ENCODE measurements around the gene EMID1. TPM values are rescaled to one million over a fixed set of nuclear protein-coding genes. Genes with fewer than 3 reads are reported as not detected.
A peak's percentile ranks its signal among the peaks of the same experiment; 100 is the strongest.

The EMID1 gene
- total RNA-seq, 1 experiment from 2014 or later: 9.6 TPM

- H3K27me3 ChIP-seq (ENCODE audit: insufficient read depth, low read length): no peaks in the 10 kb centered on the region
- H3K9me3 ChIP-seq (ENCODE audit: control insufficient read depth in 1 of 2, insufficient read depth in 1 of 2, low read depth in 1 of 2, low read length in 2 of 2): no peaks in the 10 kb centered on the region
- no peaks in the 10 kb centered on the region for H3K9me2 ChIP-seq (ENCODE audit: insufficient read depth)
- ChIA-PET RAD21 (ENCODE audit: low non-redundant PET in 1 of 2, low total read pairs in 2 of 2, uncharacterized antibody in 2 of 2, unreplicated experiment in 2 of 2) (no interaction called here), CTCF (no interaction called here), POLR2A (no interaction called here)
- intact Hi-C loops (cut with micrococcal nuclease): no loop called here
- peak; percentile 89 for ATAC-seq
- H3K4me3 ChIP-seq (replicated peaks in 1 of 2; ENCODE audit: low read depth in 1 of 2, low read length in 2 of 2): peak within 1 kb of the TSS; percentile 58 to 91
- H3K27ac ChIP-seq (ENCODE audit: low read depth, low read length): peak within 1 kb of the TSS; percentile 91
- peak within 1 kb of the TSS; percentile 99 for H3K9ac ChIP-seq (ENCODE audit: low read length)
- H3K4me1 ChIP-seq (ENCODE audit: control insufficient read depth in 1 of 2, insufficient read depth in 2 of 2, low read length in 2 of 2): peaks cover 15 to 31% of the 10 kb centered on the region in 2 experiments
- peak within 1 kb of the TSS; percentile 100 for H3K4me2 ChIP-seq (ENCODE audit: low read length)
- peak within 1 kb of the TSS; percentile 94 for H2AFZ ChIP-seq (ENCODE audit: low read depth, low read length, poor library complexity, severe bottlenecking)
- peaks cover 78% of the 10 kb centered on the region for H3K79me2 ChIP-seq (ENCODE audit: insufficient read depth, low read length)
- DNase-seq (ENCODE audit: low read depth, low spot score): peak; percentile 94
- BruUV-seq (replicated peaks): no TSS peak
- H4K20me1 ChIP-seq (ENCODE audit: insufficient read depth): peaks cover 41% of the 10 kb centered on the region; the same call in 1 of the 2 replicates
- H3K36me3 ChIP-seq (ENCODE audit: control insufficient read depth in 1 of 2, insufficient read depth in 2 of 2, low read length in 2 of 2): peaks cover 36 to 61% of the 10 kb centered on the region in 2 experiments
- no peak for TF ChIP-seq RAD21 (IDR thresholded peaks at IDR 0.05; ENCODE audit: low read depth)
- TF ChIP-seq POLR2AphosphoS5 (IDR thresholded peaks at IDR 0.05; ENCODE audit: low read depth, low read length): peak; percentile 72
- TF ChIP-seq YY1 (IDR thresholded peaks at IDR 0.05; ENCODE audit: extremely low read depth, insufficient replicate concordance, low read depth, low read length): peak; percentile 87
- TF ChIP-seq, protein P1, sequence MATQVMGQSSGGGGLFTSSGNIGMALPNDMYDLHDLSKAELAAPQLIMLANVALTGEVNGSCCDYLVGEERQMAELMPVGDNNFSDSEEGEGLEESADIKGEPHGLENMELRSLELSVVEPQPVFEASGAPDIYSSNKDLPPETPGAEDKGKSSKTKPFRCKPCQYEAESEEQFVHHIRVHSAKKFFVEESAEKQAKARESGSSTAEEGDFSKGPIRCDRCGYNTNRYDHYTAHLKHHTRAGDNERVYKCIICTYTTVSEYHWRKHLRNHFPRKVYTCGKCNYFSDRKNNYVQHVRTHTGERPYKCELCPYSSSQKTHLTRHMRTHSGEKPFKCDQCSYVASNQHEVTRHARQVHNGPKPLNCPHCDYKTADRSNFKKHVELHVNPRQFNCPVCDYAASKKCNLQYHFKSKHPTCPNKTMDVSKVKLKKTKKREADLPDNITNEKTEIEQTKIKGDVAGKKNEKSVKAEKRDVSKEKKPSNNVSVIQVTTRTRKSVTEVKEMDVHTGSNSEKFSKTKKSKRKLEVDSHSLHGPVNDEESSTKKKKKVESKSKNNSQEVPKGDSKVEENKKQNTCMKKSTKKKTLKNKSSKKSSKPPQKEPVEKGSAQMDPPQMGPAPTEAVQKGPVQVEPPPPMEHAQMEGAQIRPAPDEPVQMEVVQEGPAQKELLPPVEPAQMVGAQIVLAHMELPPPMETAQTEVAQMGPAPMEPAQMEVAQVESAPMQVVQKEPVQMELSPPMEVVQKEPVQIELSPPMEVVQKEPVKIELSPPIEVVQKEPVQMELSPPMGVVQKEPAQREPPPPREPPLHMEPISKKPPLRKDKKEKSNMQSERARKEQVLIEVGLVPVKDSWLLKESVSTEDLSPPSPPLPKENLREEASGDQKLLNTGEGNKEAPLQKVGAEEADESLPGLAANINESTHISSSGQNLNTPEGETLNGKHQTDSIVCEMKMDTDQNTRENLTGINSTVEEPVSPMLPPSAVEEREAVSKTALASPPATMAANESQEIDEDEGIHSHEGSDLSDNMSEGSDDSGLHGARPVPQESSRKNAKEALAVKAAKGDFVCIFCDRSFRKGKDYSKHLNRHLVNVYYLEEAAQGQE (IDR thresholded peaks at IDR 0.05; ENCODE audit: low read depth): no peak
- peak; percentile 70; the same call in 1 of the 2 replicates for TF ChIP-seq SP1 (IDR thresholded peaks at IDR 0.05; ENCODE audit: low read depth)
- TF ChIP-seq ZBTB33 (IDR thresholded peaks at IDR 0.05; ENCODE audit: extremely low read depth, insufficient replicate concordance, low read length): no peak
- peak; percentile 59 for TF ChIP-seq TCF7L2 (IDR thresholded peaks at IDR 0.05; ENCODE audit: borderline replicate concordance, extremely low read depth, insufficient read depth, insufficient read length)
- no peak for TF ChIP-seq EGR1 (IDR thresholded peaks at IDR 0.05; ENCODE audit: low read depth)
- no peak for TF ChIP-seq EZH2phosphoT487 (IDR thresholded peaks at IDR 0.05; ENCODE audit: borderline replicate concordance)
- TF ChIP-seq ZFX (IDR thresholded peaks at IDR 0.05): no peak
- TF ChIP-seq ATF3 (IDR thresholded peaks at IDR 0.05): no peak
- no peak for TF ChIP-seq FOSL1 (IDR thresholded peaks at IDR 0.05; ENCODE audit: low read depth)
- no peak for TF ChIP-seq ELF1 (IDR thresholded peaks at IDR 0.05; ENCODE audit: borderline replicate concordance, low read depth)
- peak; percentile 73 for TF ChIP-seq POLR2A (IDR thresholded peaks at IDR 0.05; ENCODE audit: borderline replicate concordance, extremely low read depth, insufficient read depth, insufficient read length)
- TF ChIP-seq, protein P2, sequence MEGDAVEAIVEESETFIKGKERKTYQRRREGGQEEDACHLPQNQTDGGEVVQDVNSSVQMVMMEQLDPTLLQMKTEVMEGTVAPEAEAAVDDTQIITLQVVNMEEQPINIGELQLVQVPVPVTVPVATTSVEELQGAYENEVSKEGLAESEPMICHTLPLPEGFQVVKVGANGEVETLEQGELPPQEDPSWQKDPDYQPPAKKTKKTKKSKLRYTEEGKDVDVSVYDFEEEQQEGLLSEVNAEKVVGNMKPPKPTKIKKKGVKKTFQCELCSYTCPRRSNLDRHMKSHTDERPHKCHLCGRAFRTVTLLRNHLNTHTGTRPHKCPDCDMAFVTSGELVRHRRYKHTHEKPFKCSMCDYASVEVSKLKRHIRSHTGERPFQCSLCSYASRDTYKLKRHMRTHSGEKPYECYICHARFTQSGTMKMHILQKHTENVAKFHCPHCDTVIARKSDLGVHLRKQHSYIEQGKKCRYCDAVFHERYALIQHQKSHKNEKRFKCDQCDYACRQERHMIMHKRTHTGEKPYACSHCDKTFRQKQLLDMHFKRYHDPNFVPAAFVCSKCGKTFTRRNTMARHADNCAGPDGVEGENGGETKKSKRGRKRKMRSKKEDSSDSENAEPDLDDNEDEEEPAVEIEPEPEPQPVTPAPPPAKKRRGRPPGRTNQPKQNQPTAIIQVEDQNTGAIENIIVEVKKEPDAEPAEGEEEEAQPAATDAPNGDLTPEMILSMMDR (IDR thresholded peaks at IDR 0.05 in 2 of 3, conservative IDR thresholded peaks at IDR 0.05 in 1 of 3; ENCODE audit: borderline replicate concordance in 1 of 3, insufficient read depth in 1 of 3, low read depth in 2 of 3, low read length in 2 of 3): no peak
- TF ChIP-seq MAX (IDR thresholded peaks at IDR 0.05): peak; percentile 82
- no peak for TF ChIP-seq SRF (IDR thresholded peaks at IDR 0.05; ENCODE audit: low read depth)
- TF ChIP-seq CEBPB (IDR thresholded peaks at IDR 0.05; ENCODE audit: low read depth): no peak
- TF ChIP-seq SIN3A (IDR thresholded peaks at IDR 0.05; ENCODE audit: low read depth): peak; percentile 55; the same call in 1 of the 2 replicates
- TF ChIP-seq ZNF274 (IDR thresholded peaks at IDR 0.05; ENCODE audit: low read depth, low read length): no peak
Measured at GRCh38 chr22:29267858-29268510, 62.3 kb downstream of the EMID1 start, which contains the start of the genes EWSR1 and RHBDD3. TSS of gene EWSR1 (plus strand) at chr22:29268268. CDS start at chr22:29268337, 69 bp downstream. TSS of gene RHBDD3 (minus strand) at chr22:29267981. CDS start at chr22:29265626, 2,355 bp downstream.
